ENCODE data around the gene GNL2.

DNA sequence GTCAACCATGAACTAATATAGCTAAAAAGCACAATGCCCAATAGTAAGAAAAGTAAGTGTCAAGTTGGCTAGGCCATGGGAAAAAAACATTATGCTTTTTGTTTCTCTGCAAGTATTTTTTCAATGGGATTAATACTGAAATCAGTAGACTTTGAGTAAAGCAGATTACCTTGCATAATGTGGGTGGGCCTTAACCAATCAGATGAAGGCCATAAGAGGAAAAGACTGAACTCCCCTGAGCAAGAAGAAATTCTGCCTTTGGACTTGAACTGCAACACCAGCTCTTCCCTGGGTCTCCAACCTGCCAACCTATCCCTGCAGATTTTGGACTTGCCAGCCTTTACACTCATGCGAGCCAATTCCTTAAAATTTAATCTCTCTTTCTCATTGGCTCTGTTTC lies 45.3 kb upstream of the GNL2 start:
- TF ChIP-seq, protein P1, sequence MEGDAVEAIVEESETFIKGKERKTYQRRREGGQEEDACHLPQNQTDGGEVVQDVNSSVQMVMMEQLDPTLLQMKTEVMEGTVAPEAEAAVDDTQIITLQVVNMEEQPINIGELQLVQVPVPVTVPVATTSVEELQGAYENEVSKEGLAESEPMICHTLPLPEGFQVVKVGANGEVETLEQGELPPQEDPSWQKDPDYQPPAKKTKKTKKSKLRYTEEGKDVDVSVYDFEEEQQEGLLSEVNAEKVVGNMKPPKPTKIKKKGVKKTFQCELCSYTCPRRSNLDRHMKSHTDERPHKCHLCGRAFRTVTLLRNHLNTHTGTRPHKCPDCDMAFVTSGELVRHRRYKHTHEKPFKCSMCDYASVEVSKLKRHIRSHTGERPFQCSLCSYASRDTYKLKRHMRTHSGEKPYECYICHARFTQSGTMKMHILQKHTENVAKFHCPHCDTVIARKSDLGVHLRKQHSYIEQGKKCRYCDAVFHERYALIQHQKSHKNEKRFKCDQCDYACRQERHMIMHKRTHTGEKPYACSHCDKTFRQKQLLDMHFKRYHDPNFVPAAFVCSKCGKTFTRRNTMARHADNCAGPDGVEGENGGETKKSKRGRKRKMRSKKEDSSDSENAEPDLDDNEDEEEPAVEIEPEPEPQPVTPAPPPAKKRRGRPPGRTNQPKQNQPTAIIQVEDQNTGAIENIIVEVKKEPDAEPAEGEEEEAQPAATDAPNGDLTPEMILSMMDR (IDR thresholded peaks at IDR 0.05), result no peak
- TF ChIP-seq POLR2A (IDR thresholded peaks at IDR 0.05), result no peak
